ENCODE measurements around the gene C3orf52.

The C3orf52 gene

GRCh38 chr3:112138219-112138969, 52.2 kb downstream of the C3orf52 start:
- no peaks in the 10 kb centered on the region for H3K27me3 ChIP-seq (ENCODE audit: insufficient read depth, low read length)
- peaks cover 8% of the 10 kb centered on the region for H3K4me1 ChIP-seq (ENCODE audit: insufficient read depth, low read length)
- H3K9me3 ChIP-seq (ENCODE audit: low read length): no peaks in the 10 kb centered on the region
- H3K4me3 ChIP-seq (ENCODE audit: low read length): no peak overlapping the region
- peak overlapping the region; percentile 66 for H2AFZ ChIP-seq (ENCODE audit: low read depth, low read length)
- H3K36me3 ChIP-seq (ENCODE audit: insufficient read depth, low read length): no peaks in the 10 kb centered on the region

- Histone ChIP-seq H2AFZ (ENCODE audit: low read depth, low read length) (no peak overlapping the region), H3K4me1 (ENCODE audit: insufficient read depth, low read length) (peaks cover 8% of the 10 kb centered on the region), H3K9me3 (ENCODE audit: low read length) (no peaks in the 10 kb centered on the region), H3K4me3 (ENCODE audit: low read length) (no peak overlapping the region), H3K36me3 (ENCODE audit: insufficient read depth, low read length) (no peaks in the 10 kb centered on the region), H3K27me3 (ENCODE audit: insufficient read depth, low read length) (no peaks in the 10 kb centered on the region)
These were observed 54.4 kb downstream of the C3orf52 start for GRCh38 chr3:112140584-112140983.

- Histone ChIP-seq H2AFZ (ENCODE audit: low read depth, low read length) (no peak overlapping the region), H3K27me3 (ENCODE audit: insufficient read depth, low read length) (no peaks in the 10 kb centered on the region), H3K36me3 (ENCODE audit: insufficient read depth, low read length) (no peaks in the 10 kb centered on the region), H3K9me3 (ENCODE audit: low read length) (no peaks in the 10 kb centered on the region), H3K4me3 (ENCODE audit: low read length) (no peak overlapping the region), H3K4me1 (ENCODE audit: insufficient read depth, low read length) (peaks cover 8% of the 10 kb centered on the region)
These were observed 55.1 kb downstream of the C3orf52 start for GRCh38 chr3:112141293-112141692.

- H3K27me3 ChIP-seq (ENCODE audit: insufficient read depth, low read length): no peaks in the 10 kb centered on the region
These were observed 57.1 kb downstream of the C3orf52 start for GRCh38 chr3:112143251-112143650.

GRCh38 chr3:112143689-112144088, 57.5 kb downstream of the C3orf52 start:
- Histone ChIP-seq H3K4me1 (ENCODE audit: insufficient read depth, low read length) (peaks cover 3% of the 10 kb centered on the region), H2AFZ (ENCODE audit: low read depth, low read length) (no peak overlapping the region), H3K4me3 (ENCODE audit: low read length) (no peak overlapping the region), H3K27me3 (ENCODE audit: insufficient read depth, low read length) (no peaks in the 10 kb centered on the region), H3K9me3 (ENCODE audit: low read length) (no peaks in the 10 kb centered on the region), H3K36me3 (ENCODE audit: insufficient read depth, low read length) (no peaks in the 10 kb centered on the region)

More at GRCh38 chr3:112143251-112143650, 57.1 kb downstream of the C3orf52 start:
- Histone ChIP-seq H3K36me3 (ENCODE audit: insufficient read depth, low read length) (no peaks in the 10 kb centered on the region), H2AFZ (ENCODE audit: low read depth, low read length) (no peak overlapping the region), H3K4me1 (ENCODE audit: insufficient read depth, low read length) (peaks cover 3% of the 10 kb centered on the region), H3K9me3 (ENCODE audit: low read length) (no peaks in the 10 kb centered on the region), H3K4me3 (ENCODE audit: low read length) (no peak overlapping the region)

GRCh38 chr3:112149136-112149535, 62.9 kb downstream of the C3orf52 start:
- H3K4me3 ChIP-seq (ENCODE audit: low read length): no peak overlapping the region
- H3K4me1 ChIP-seq (ENCODE audit: insufficient read depth, low read length): no peaks in the 10 kb centered on the region
- no peak overlapping the region for H2AFZ ChIP-seq (ENCODE audit: low read depth, low read length)
- peaks cover 2% of the 10 kb centered on the region for H3K9me3 ChIP-seq (ENCODE audit: low read length)
- no peaks in the 10 kb centered on the region for H3K36me3 ChIP-seq (ENCODE audit: insufficient read depth, low read length)
- no peaks in the 10 kb centered on the region for H3K27me3 ChIP-seq (ENCODE audit: insufficient read depth, low read length)

- Histone ChIP-seq H3K4me3 (ENCODE audit: low read length) (no peak overlapping the region), H3K36me3 (ENCODE audit: insufficient read depth, low read length) (no peaks in the 10 kb centered on the region), H2AFZ (ENCODE audit: low read depth, low read length) (no peak overlapping the region), H3K9me3 (ENCODE audit: low read length) (no peaks in the 10 kb centered on the region), H3K4me1 (ENCODE audit: insufficient read depth, low read length) (peaks cover 7% of the 10 kb centered on the region), H3K27me3 (ENCODE audit: insufficient read depth, low read length) (no peaks in the 10 kb centered on the region)
These were observed 81.6 kb downstream of the C3orf52 start for GRCh38 chr3:112167758-112168157.

Measured in neuron (in vitro differentiated cells).